Measurements from ENCODE around the gene NIPSNAP3A.

DNA sequence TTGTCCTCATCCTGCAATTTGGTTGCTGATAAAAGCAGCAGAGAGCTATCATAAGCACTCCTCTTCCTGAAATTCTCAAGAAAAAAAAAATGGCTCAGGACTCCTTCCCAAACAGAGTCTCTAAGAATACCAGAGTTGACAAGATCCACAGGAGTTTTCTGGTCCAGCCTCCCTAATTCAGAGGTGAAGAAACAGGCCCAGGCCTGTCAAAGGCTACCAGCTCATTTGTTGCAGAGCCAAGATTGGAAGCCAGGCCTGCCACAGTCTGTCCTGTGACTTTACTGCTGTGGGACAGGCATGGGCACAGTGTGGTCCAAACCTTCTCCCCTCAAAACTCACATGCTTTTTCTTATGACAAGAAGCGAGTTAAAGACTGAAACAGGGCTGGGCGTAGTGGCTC lies 58.0 kb downstream of the NIPSNAP3A start:
- TF ChIP-seq, protein P1, sequence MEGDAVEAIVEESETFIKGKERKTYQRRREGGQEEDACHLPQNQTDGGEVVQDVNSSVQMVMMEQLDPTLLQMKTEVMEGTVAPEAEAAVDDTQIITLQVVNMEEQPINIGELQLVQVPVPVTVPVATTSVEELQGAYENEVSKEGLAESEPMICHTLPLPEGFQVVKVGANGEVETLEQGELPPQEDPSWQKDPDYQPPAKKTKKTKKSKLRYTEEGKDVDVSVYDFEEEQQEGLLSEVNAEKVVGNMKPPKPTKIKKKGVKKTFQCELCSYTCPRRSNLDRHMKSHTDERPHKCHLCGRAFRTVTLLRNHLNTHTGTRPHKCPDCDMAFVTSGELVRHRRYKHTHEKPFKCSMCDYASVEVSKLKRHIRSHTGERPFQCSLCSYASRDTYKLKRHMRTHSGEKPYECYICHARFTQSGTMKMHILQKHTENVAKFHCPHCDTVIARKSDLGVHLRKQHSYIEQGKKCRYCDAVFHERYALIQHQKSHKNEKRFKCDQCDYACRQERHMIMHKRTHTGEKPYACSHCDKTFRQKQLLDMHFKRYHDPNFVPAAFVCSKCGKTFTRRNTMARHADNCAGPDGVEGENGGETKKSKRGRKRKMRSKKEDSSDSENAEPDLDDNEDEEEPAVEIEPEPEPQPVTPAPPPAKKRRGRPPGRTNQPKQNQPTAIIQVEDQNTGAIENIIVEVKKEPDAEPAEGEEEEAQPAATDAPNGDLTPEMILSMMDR (optimal IDR thresholded peaks at IDR 0.05 in 1 of 3, IDR thresholded peaks at IDR 0.05 in 1 of 3, conservative IDR thresholded peaks at IDR 0.05 in 1 of 3; ENCODE audit: extremely low read depth in 1 of 3, insufficient read depth in 2 of 3, low read length in 3 of 3): no peak
- TF ChIP-seq EZH2 (IDR thresholded peaks at IDR 0.05; ENCODE audit: low read length): no peak
